ENCODE data around the gene AKAP8. TPM values are rescaled to one million over a fixed set of nuclear protein-coding genes. Genes with fewer than 3 reads are reported as not detected.

AKAP8 gene
- total and polyA plus RNA-seq, 4 donors, result 7.5 to 12.4 (median 9.8) TPM

GRCh38 chr19:15418231-15418578 lies 38.6 kb upstream of the AKAP8 start:
- WGBS, result under 1% methylated on average over 16 of the region's 16 CpGs
- no peak for TF ChIP-seq GABPA (IDR thresholded peaks at IDR 0.05 in 1 of 2, conservative IDR thresholded peaks at IDR 0.05 in 1 of 2)
- no peak for TF ChIP-seq SP1 (IDR thresholded peaks at IDR 0.05)
- TF ChIP-seq REST (IDR thresholded peaks at IDR 0.05), result no peak
- no peak for TF ChIP-seq EGR1 (IDR thresholded peaks at IDR 0.05; ENCODE audit: low read depth in 2 of 2)
- no peak for TF ChIP-seq HNF4G (IDR thresholded peaks at IDR 0.05)
- TF ChIP-seq NR2F2 (IDR thresholded peaks at IDR 0.05), result no peak
- TF ChIP-seq TAF1 (conservative IDR thresholded peaks at IDR 0.05), result no peak
- no peak for TF ChIP-seq RAD21 (IDR thresholded peaks at IDR 0.05)
- TF ChIP-seq MAX (IDR thresholded peaks at IDR 0.05), result no peak
- no peak for TF ChIP-seq FOXA2 (IDR thresholded peaks at IDR 0.05)
- no peak for TF ChIP-seq HNF4A (conservative IDR thresholded peaks at IDR 0.05)
- no peak for TF ChIP-seq FOXA1 (IDR thresholded peaks at IDR 0.05)
- no peak for TF ChIP-seq CTCF (IDR thresholded peaks at IDR 0.05; ENCODE audit: low read depth, low read length, missing input control)
- peaks cover 12 to 54% (median 41%) of the 10 kb centered on the region in 4 donors for H3K4me1 ChIP-seq (ENCODE audit: control insufficient read depth in 4 of 4, insufficient read depth in 4 of 4, low read length in 3 of 4)
- H3K4me3 ChIP-seq (ENCODE audit: low read depth in 1 of 3, low read length in 3 of 3), result peak overlapping the region; percentile 77 to 92 (median 91)
- H3K27me3 ChIP-seq (ENCODE audit: control insufficient read depth in 4 of 4, insufficient read depth in 4 of 4, low read length in 3 of 4), result no peaks in the 10 kb centered on the region
- no peaks in the 10 kb centered on the region for H3K9me3 ChIP-seq (ENCODE audit: control insufficient read depth in 4 of 4, low read length in 3 of 4)
- H3K9ac ChIP-seq (ENCODE audit: low read depth in 1 of 2, low read length in 2 of 2), result peak overlapping the region; percentile 66 to 89
- peaks cover 0 to 5% (median 3%) of the 10 kb centered on the region in 4 donors for H3K36me3 ChIP-seq (ENCODE audit: control insufficient read depth in 4 of 4, insufficient read depth in 3 of 4, low read depth in 1 of 4, low read length in 3 of 4)
- H3K27ac ChIP-seq (ENCODE audit: low read depth in 1 of 2, low read length in 2 of 2), result peak overlapping the region; percentile 87 to 91
- no peak for DNase-seq (ENCODE audit: low spot score)

GRCh38 chr19:15417699-15418098 lies 38.1 kb upstream of the AKAP8 start:
- Histone ChIP-seq H3K27me3 (ENCODE audit: control insufficient read depth in 4 of 4, insufficient read depth in 4 of 4, low read length in 3 of 4) (no peaks in the 10 kb centered on the region), H3K36me3 (ENCODE audit: control insufficient read depth in 4 of 4, insufficient read depth in 3 of 4, low read depth in 1 of 4, low read length in 3 of 4) (peaks cover 0 to 4% (median 2%) of the 10 kb centered on the region in 4 donors), H3K27ac (ENCODE audit: low read depth in 1 of 2, low read length in 2 of 2) (peak overlapping the region in 1 of 2 donors; percentile 87), H3K9me3 (ENCODE audit: control insufficient read depth in 4 of 4, low read length in 3 of 4) (no peaks in the 10 kb centered on the region), H3K4me3 (ENCODE audit: low read depth in 1 of 3, low read length in 3 of 3) (peak overlapping the region; percentile 77 to 92 (median 91)), H3K4me1 (ENCODE audit: control insufficient read depth in 4 of 4, insufficient read depth in 4 of 4, low read length in 3 of 4) (peaks cover 12 to 56% (median 43%) of the 10 kb centered on the region in 4 donors), H3K9ac (ENCODE audit: low read depth in 1 of 2, low read length in 2 of 2) (peak overlapping the region in 1 of 2 donors; percentile 89)
- WGBS, result 4% methylated on average over 9 of the region's 9 CpGs
- DNase-seq (ENCODE audit: low spot score), result no peak
- TF ChIP-seq EGR1 (IDR thresholded peaks at IDR 0.05; ENCODE audit: low read depth in 2 of 2) (no peak), GABPA (IDR thresholded peaks at IDR 0.05 in 1 of 2, conservative IDR thresholded peaks at IDR 0.05 in 1 of 2) (no peak), HNF4G (IDR thresholded peaks at IDR 0.05) (no peak), CTCF (IDR thresholded peaks at IDR 0.05; ENCODE audit: low read depth, low read length, missing input control) (no peak), RXRA (IDR thresholded peaks at IDR 0.05) (no peak), REST (IDR thresholded peaks at IDR 0.05) (no peak), RAD21 (IDR thresholded peaks at IDR 0.05) (no peak), MAX (IDR thresholded peaks at IDR 0.05) (no peak), ATF3 (IDR thresholded peaks at IDR 0.05) (no peak), FOXA1 (IDR thresholded peaks at IDR 0.05) (no peak), NR2F2 (IDR thresholded peaks at IDR 0.05) (no peak), SP1 (IDR thresholded peaks at IDR 0.05) (no peak), TAF1 (conservative IDR thresholded peaks at IDR 0.05) (no peak), ZBTB33 (IDR thresholded peaks at IDR 0.05) (no peak), HNF4A (conservative IDR thresholded peaks at IDR 0.05) (no peak)

All from liver (tissue), 9 donors.